Measurements from ENCODE around the gene PTPN14.
"Not testable (repeated sequence)": the region's sequence is repeated elsewhere in the genome, so short reads cannot be mapped to it uniquely, and the experiment has no call there.

Gene PTPN14

GRCh38 chr1:214492401-214493075 is 58.9 kb downstream of the PTPN14 start:
- Histone ChIP-seq H4K20me1 (ENCODE audit: insufficient read depth, low read length) (no peaks in the 10 kb centered on the region), H3K79me2 (ENCODE audit: low read length) (no peaks in the 10 kb centered on the region), H3K27ac (ENCODE audit: low read length) (no peak overlapping the region)

GRCh38 chr1:214491468-214492146 is 59.8 kb downstream of the PTPN14 start:
- no peak overlapping the region; the same call in 1 of the 2 replicates for H2AFZ ChIP-seq (ENCODE audit: low read depth, low read length)
- no peak overlapping the region for H3K4me3 ChIP-seq (ENCODE audit: low read length)
- H3K79me2 ChIP-seq (ENCODE audit: low read length): no peaks in the 10 kb centered on the region
- TF ChIP-seq CTCF (IDR thresholded peaks at IDR 0.05; ENCODE audit: low read depth, low read length): no peak
- no peak for TF ChIP-seq EZH2phosphoT487 (IDR thresholded peaks at IDR 0.05; ENCODE audit: low read depth)
- H3K27ac ChIP-seq (ENCODE audit: low read length): no peak overlapping the region
- H3K27me3 ChIP-seq (ENCODE audit: low read depth, low read length): peaks cover 30% of the 10 kb centered on the region; the same call in 1 of the 2 replicates
- H3K9me3 ChIP-seq (ENCODE audit: insufficient read depth, low read length): no peaks in the 10 kb centered on the region
- H3K4me2 ChIP-seq (ENCODE audit: low read length): no peak overlapping the region
- H3K4me1 ChIP-seq (ENCODE audit: low read length): no peaks in the 10 kb centered on the region
- H3K36me3 ChIP-seq (replicated peaks; ENCODE audit: low read depth, low read length): no peaks in the 10 kb centered on the region
- H3K9ac ChIP-seq (ENCODE audit: low read length): no peak overlapping the region
- no peaks in the 10 kb centered on the region; the same call in 1 of the 2 replicates for H4K20me1 ChIP-seq (ENCODE audit: insufficient read depth, low read length)

More at GRCh38 chr1:214492401-214493075, 58.9 kb downstream of the PTPN14 start:
- H3K9me3 ChIP-seq (ENCODE audit: insufficient read depth, low read length): no peaks in the 10 kb centered on the region
- no peaks in the 10 kb centered on the region for H3K4me1 ChIP-seq (ENCODE audit: low read length)
- H3K27me3 ChIP-seq (ENCODE audit: low read depth, low read length): peaks cover 39% of the 10 kb centered on the region
- no peak overlapping the region for H3K9ac ChIP-seq (ENCODE audit: low read length)
- H3K4me2 ChIP-seq (ENCODE audit: low read length): no peak overlapping the region
- H3K36me3 ChIP-seq (replicated peaks; ENCODE audit: low read depth, low read length): no peaks in the 10 kb centered on the region
- no peak overlapping the region for H2AFZ ChIP-seq (ENCODE audit: low read depth, low read length)
- no peak for TF ChIP-seq CTCF (IDR thresholded peaks at IDR 0.05; ENCODE audit: low read depth, low read length)
- no peak for TF ChIP-seq EZH2phosphoT487 (IDR thresholded peaks at IDR 0.05; ENCODE audit: low read depth)
- no peak overlapping the region for H3K4me3 ChIP-seq (ENCODE audit: low read length)

- Histone ChIP-seq H3K9ac (ENCODE audit: low read length) (no peak overlapping the region), H3K79me2 (ENCODE audit: low read length) (no peaks in the 10 kb centered on the region), H3K27ac (ENCODE audit: low read length) (no peak overlapping the region), H3K9me3 (ENCODE audit: insufficient read depth, low read length) (no peaks in the 10 kb centered on the region), H3K27me3 (ENCODE audit: low read depth, low read length) (peaks cover 14% of the 10 kb centered on the region; the same call in 1 of the 2 replicates), H2AFZ (ENCODE audit: low read depth, low read length) (no peak overlapping the region), H3K36me3 (replicated peaks; ENCODE audit: low read depth, low read length) (no peaks in the 10 kb centered on the region), H3K4me2 (ENCODE audit: low read length) (no peak overlapping the region), H4K20me1 (ENCODE audit: insufficient read depth, low read length) (no peaks in the 10 kb centered on the region; the same call in 1 of the 2 replicates), H3K4me3 (ENCODE audit: low read length) (no peak overlapping the region), H3K4me1 (ENCODE audit: low read length) (no peaks in the 10 kb centered on the region)
- TF ChIP-seq CTCF (IDR thresholded peaks at IDR 0.05; ENCODE audit: low read depth, low read length) (no peak), EZH2phosphoT487 (IDR thresholded peaks at IDR 0.05; ENCODE audit: low read depth) (no peak)
Observed at GRCh38 chr1:214485151-214485550, 66.3 kb downstream of the PTPN14 start.

GRCh38 chr1:214483180-214483579 is 68.2 kb downstream of the PTPN14 start:
- not testable (repeated sequence) for H3K27ac ChIP-seq (ENCODE audit: low read length)

GRCh38 chr1:214481983-214482634 is 69.3 kb downstream of the PTPN14 start:
- H3K4me2 ChIP-seq (ENCODE audit: low read length); H3K79me2 ChIP-seq (ENCODE audit: low read length): not testable (repeated sequence)

More at GRCh38 chr1:214483180-214483579, 68.2 kb downstream of the PTPN14 start:
- H4K20me1 ChIP-seq (ENCODE audit: insufficient read depth, low read length); H3K4me3 ChIP-seq (ENCODE audit: low read length); H3K36me3 ChIP-seq (replicated peaks; ENCODE audit: low read depth, low read length); H3K9ac ChIP-seq (ENCODE audit: low read length); H3K27me3 ChIP-seq (ENCODE audit: low read depth, low read length); H2AFZ ChIP-seq (ENCODE audit: low read depth, low read length); H3K4me2 ChIP-seq (ENCODE audit: low read length); H3K9me3 ChIP-seq (ENCODE audit: insufficient read depth, low read length); H3K79me2 ChIP-seq (ENCODE audit: low read length); H3K4me1 ChIP-seq (ENCODE audit: low read length): not testable (repeated sequence)

More at GRCh38 chr1:214481983-214482634, 69.3 kb downstream of the PTPN14 start:
- not testable (repeated sequence) for H2AFZ ChIP-seq (ENCODE audit: low read depth, low read length); H3K27ac ChIP-seq (ENCODE audit: low read length); H3K4me3 ChIP-seq (ENCODE audit: low read length); H3K36me3 ChIP-seq (replicated peaks; ENCODE audit: low read depth, low read length); H3K9me3 ChIP-seq (ENCODE audit: insufficient read depth, low read length); H3K9ac ChIP-seq (ENCODE audit: low read length); H3K4me1 ChIP-seq (ENCODE audit: low read length); H4K20me1 ChIP-seq (ENCODE audit: insufficient read depth, low read length)
- peaks cover 14% of the 10 kb centered on the region; the same call in 1 of the 2 replicates for H3K27me3 ChIP-seq (ENCODE audit: low read depth, low read length)
